ENCODE results near the gene CCDC87.

DNA sequence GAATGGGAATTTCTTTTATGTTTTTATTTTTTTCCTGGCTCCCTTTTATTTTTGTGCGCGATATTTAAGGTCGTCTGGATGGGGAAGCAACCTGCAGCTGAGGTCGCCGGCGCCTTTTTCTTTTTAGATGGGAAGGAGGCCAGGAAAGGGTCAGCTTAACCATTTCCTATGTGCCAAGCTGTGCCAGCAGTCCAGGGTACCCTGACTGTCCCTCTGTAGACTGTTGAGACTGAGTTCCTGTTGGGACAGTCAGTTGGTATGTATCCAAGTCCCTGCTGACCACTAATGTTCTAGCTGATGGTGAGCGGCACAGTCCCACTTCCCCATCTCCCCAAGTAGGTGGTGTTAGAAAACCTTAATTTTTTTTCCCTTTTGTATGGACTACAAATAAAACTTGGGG is 34.1 kb upstream of the CCDC87 start:
- TF ChIP-seq CTCF (IDR thresholded peaks at IDR 0.05; ENCODE audit: extremely low read depth in 1 of 2, insufficient read depth in 1 of 2, low read depth in 1 of 2, low read length in 2 of 2), result no peak
- TF ChIP-seq POLR2A (IDR thresholded peaks at IDR 0.05; ENCODE audit: low read depth, low read length), result no peak
- TF ChIP-seq, protein P1, sequence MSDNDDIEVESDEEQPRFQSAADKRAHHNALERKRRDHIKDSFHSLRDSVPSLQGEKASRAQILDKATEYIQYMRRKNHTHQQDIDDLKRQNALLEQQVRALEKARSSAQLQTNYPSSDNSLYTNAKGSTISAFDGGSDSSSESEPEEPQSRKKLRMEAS (IDR thresholded peaks at IDR 0.05; ENCODE audit: insufficient read depth, insufficient read length), result no peak
- TF ChIP-seq FOS (IDR thresholded peaks at IDR 0.05; ENCODE audit: borderline replicate concordance, insufficient read depth, low read length), result no peak
- TF ChIP-seq EZH2 (IDR thresholded peaks at IDR 0.05; ENCODE audit: borderline replicate concordance, low read depth, low read length, severe bottlenecking), result no peak
- TF ChIP-seq POLR2AphosphoS5 (IDR thresholded peaks at IDR 0.05; ENCODE audit: insufficient read depth, low read depth, low read length), result no peak
